GM12878 (cell line): Measurements from ENCODE around the gene ARHGAP44. TPM values are rescaled to one million over a fixed set of nuclear protein-coding genes. Genes with fewer than 3 reads are reported as not detected.

Experiments
- ATAC-seq: fragments of 200-7000 bp; cut with Tn5 transposase; 3 replicates; pipeline ENCODE4 v1.9.1; 2020; ENCODE audit warnings: mild to moderate bottlenecking, moderate library complexity
- BruUV-seq: library from RNA; stranded (reverse); fragments of 400-500 nt; replicated peaks from 2 replicates; lab custom pipeline; 2021; lab: Mats Ljungman, UMichigan
- CTCF ChIA-PET: fragments of 300-600 bp; sonication (Branson Sonifier 250); formaldehyde crosslinking; extraction: SDS; loops from one replicate; lab custom pipeline; 2021; ENCODE audit warnings: inconsistent platforms; lab: Yijun Ruan, JAX
- POLR2A ChIA-PET: fragments of 350-600 bp; formaldehyde crosslinking; extraction: SDS; loops from one replicate; lab custom pipeline; 2021; ENCODE audit warnings: inconsistent platforms; lab: Charles Lee
- RAD21 ChIA-PET: fragments of 300-600 bp; sonication (Branson Sonifier 250); formaldehyde crosslinking; loops from one replicate; lab custom pipeline; 2023; ENCODE audit warnings: antibody characterized with exemption; ENCODE audit not compliant: unreplicated experiment; lab: Charles Lee
- SMC1A ChIA-PET: fragments of 300-600 bp; sonication (Branson Sonifier 250); formaldehyde crosslinking; loops from one replicate; lab custom pipeline; 2023; ENCODE audit not compliant: unreplicated experiment, uncharacterized antibody; lab: Charles Lee
- DNase-seq: peaks from one replicate; pipeline ENCODE4 v3.0.0-alpha.2; 2011; ENCODE audit warnings: low read depth, low spot score
- FAIRE-seq: peaks from 3 replicates; lab custom pipeline; 2011; peaks lifted over from hg19 to GRCh38; lab: Jason Lieb, UNC
- H2AFZ ChIP-seq: 2 replicates; pipeline ENCODE4 v1.6.0; 2011; ENCODE audit warnings: low read depth, low read length, control low read depth; ENCODE audit not compliant: control insufficient read depth
- H3K27ac ChIP-seq: 2 replicates; pipeline ENCODE4 v1.5.1; 2011; ENCODE audit warnings: control low read depth; ENCODE audit not compliant: control insufficient read depth, insufficient read depth
- H3K27me3 ChIP-seq, 2 experiments: replicated peaks in 1 of 2; 2 replicates each; pipeline versions ENCODE4 v1.6.0 to v1.6.1; 2011; ENCODE audit warnings: low read length in 1 of 2; ENCODE audit not compliant: control insufficient read depth in 2 of 2, insufficient read depth in 2 of 2
- H3K36me3 ChIP-seq, 2 experiments: 2 replicates each; pipeline ENCODE4 v1.5.1; 2011; ENCODE audit warnings: low read length in 1 of 2; ENCODE audit not compliant: control insufficient read depth in 2 of 2, insufficient read depth in 2 of 2
- H3K4me1 ChIP-seq: 2 replicates; pipeline ENCODE4 v1.6.1; 2011; ENCODE audit warnings: mild to moderate bottlenecking, low read length, moderate library complexity, mixed read lengths; ENCODE audit not compliant: control insufficient read depth, insufficient read depth
- H3K4me2 ChIP-seq: 2 replicates; pipeline ENCODE4 v1.6.0; 2011; ENCODE audit warnings: control low read depth; ENCODE audit not compliant: control insufficient read depth, insufficient read depth
- H3K4me3 ChIP-seq: fragments of 200-600 bp; sonication (generic); 2 replicates; pipeline ENCODE4 v1.5.1; 2016
- H3K79me2 ChIP-seq: 2 replicates; pipeline ENCODE4 v1.6.0; 2011; ENCODE audit warnings: low read length; ENCODE audit not compliant: control insufficient read depth, insufficient read depth
- H3K9ac ChIP-seq: 2 replicates; pipeline ENCODE4 v1.8.0; 2011; ENCODE audit warnings: low read length, control low read depth, mixed read lengths; ENCODE audit not compliant: control insufficient read depth, insufficient read depth
- H3K9me3 ChIP-seq: replicated peaks from 3 replicates; pipeline ENCODE4 v1.5.1; 2011; ENCODE audit warnings: mild to moderate bottlenecking, low read length; ENCODE audit not compliant: control insufficient read depth, insufficient read depth
- H4K20me1 ChIP-seq: 2 replicates; pipeline ENCODE4 v1.6.0; 2011; ENCODE audit not compliant: control insufficient read depth, insufficient read depth
- CEBPB ChIP-seq, 2 experiments: fragments of 150-350 bp in 1 of 2; IDR thresholded peaks; 2 replicates each; pipeline ENCODE4 v1.6.1; 2012 to 2014; ENCODE audit warnings: low read depth in 2 of 2, low read length in 2 of 2, borderline replicate concordance in 1 of 2, inconsistent platforms in 1 of 2
- DPF2 ChIP-seq: fragments of 450-650 bp; IDR thresholded peaks from 2 replicates; pipeline ENCODE4 v1.6.1; 2017; ENCODE audit warnings: mild to moderate bottlenecking
- ETV6 ChIP-seq, 2 experiments: fragments of 450-650 bp in 1 of 2; IDR thresholded peaks in 1 of 2; conservative IDR thresholded peaks in 1 of 2; 2 replicates each; pipeline ENCODE4 v1.6.1; 2014; ENCODE audit warnings: antibody characterized with exemption in 1 of 2, borderline replicate concordance in 1 of 2, low read depth in 1 of 2, mild to moderate bottlenecking in 1 of 2, moderate library complexity in 1 of 2
- FOXK2 ChIP-seq: fragments of 450-650 bp; IDR thresholded peaks from 2 replicates; pipeline ENCODE4 v1.6.1; 2017; ENCODE audit warnings: mild to moderate bottlenecking, moderate library complexity
- JUND ChIP-seq: IDR thresholded peaks from 2 replicates; pipeline ENCODE4 v1.6.1; 2012; ENCODE audit warnings: low read depth, mild to moderate bottlenecking, low read length, improper control_type of control experiment, moderate library complexity
- KDM1A ChIP-seq: fragments of 200-600 bp; sonication (generic); IDR thresholded peaks from 2 replicates; pipeline ENCODE4 v1.6.1; 2016; ENCODE audit warnings: borderline replicate concordance
- KLF5 ChIP-seq: fragments of 450-650 bp; IDR thresholded peaks from 2 replicates; pipeline ENCODE4 v1.6.1; 2014; ENCODE audit warnings: mild to moderate bottlenecking; ENCODE audit not compliant: partially characterized antibody
- NFYB ChIP-seq: IDR thresholded peaks from 2 replicates; pipeline ENCODE4 v1.6.1; 2011; ENCODE audit warnings: low read depth, mild to moderate bottlenecking, low read length, improper control_type of control experiment, moderate library complexity; ENCODE audit not compliant: insufficient read depth
- RAD51 ChIP-seq: fragments of 450-650 bp; IDR thresholded peaks from 2 replicates; pipeline ENCODE4 v1.6.1; 2016; ENCODE audit warnings: moderate library complexity, mild to moderate bottlenecking, inconsistent platforms
- RCOR1 ChIP-seq: conservative IDR thresholded peaks from 2 replicates; pipeline ENCODE4 v1.6.1; 2012; ENCODE audit warnings: low read depth, low read length, improper control_type of control experiment
- TAF1 ChIP-seq: IDR thresholded peaks from 2 replicates; pipeline ENCODE4 v1.6.1; 2011; ENCODE audit warnings: mild to moderate bottlenecking, low read depth, low read length, borderline replicate concordance
- WRNIP1 ChIP-seq: IDR thresholded peaks from 2 replicates; pipeline ENCODE4 v1.6.1; 2011; ENCODE audit warnings: low read depth, low read length, improper control_type of control experiment, borderline replicate concordance
- ZBED1 ChIP-seq: IDR thresholded peaks from 2 replicates; pipeline ENCODE4 v1.6.1; 2016; ENCODE audit warnings: borderline replicate concordance
- ZNF384 ChIP-seq: IDR thresholded peaks from 2 replicates; pipeline ENCODE4 v1.6.1; 2012; ENCODE audit warnings: low read depth, mild to moderate bottlenecking, low read length, improper control_type of control experiment, borderline replicate concordance
- WGBS: methylation state at CpG from one replicate; pipeline ENCODE4 v1.1.6; 2016; ENCODE audit warnings: low lambda C conversion rate; ENCODE audit not compliant: insufficient replicate concordance, insufficient coverage; ENCODE audit errors: missing lambda C conversion rate; 5-methylcytosine and 5-hydroxymethylcytosine counted together
- in situ Hi-C: fragments of 300-500 bp; cut with MboI; formaldehyde crosslinking; loops from 9 replicates; pipeline ENCODE4 v1.14.3; 2018; ENCODE audit warnings: mixed read lengths
- intact Hi-C: fragments of 100-400 bp; cut with micrococcal nuclease; formaldehyde crosslinking; loops from one replicate; pipeline ENCODE4 v1.14.2; 2022; ENCODE audit not compliant: unreplicated experiment
- polyA plus RNA-seq, 11 experiments: library from polyadenylated mRNA; depleted of rRNA in 4 of 11; unstranded in 6 of 11; stranded (reverse) in 5 of 11; fragments of >200 nt; fragmentation: Nextera tagmentation in 4 of 11; fragmentation: Illumina TruSeq in 1 of 11; extraction: Ambion mirVana in 4 of 11; extraction: Trizol in 1 of 11; gene quantifications; 1 replicate in 1 of 11; 2 replicates in 10 of 11; pipeline versions ENCODE4 v1.2.1 to v1.2.3, GENCODE V29; 2011 to 2016; ENCODE audit warnings: inconsistent platforms in 2 of 11, missing spikeins in 2 of 11, low read depth in 1 of 11
- total RNA-seq, 4 experiments: library from RNA; depleted of rRNA in 3 of 4; stranded (reverse); fragments of >200 nt in 3 of 4; fragmentation: Illumina TruSeq in 1 of 4; extraction: Trizol in 1 of 4; gene quantifications; 2 replicates each; pipeline versions ENCODE4 v1.2.1 to v1.2.3, GENCODE V29; 2013 to 2021
- TF ChIP-seq, protein P1 (sequence below): IDR thresholded peaks from 2 replicates; pipeline ENCODE4 v1.6.1; 2011; ENCODE audit warnings: borderline replicate concordance, low read depth, mild to moderate bottlenecking, moderate library complexity, low read length; ENCODE audit not compliant: insufficient read depth, poor library complexity, severe bottlenecking
- TF ChIP-seq, protein P2 (sequence below): IDR thresholded peaks from 2 replicates; pipeline ENCODE4 v1.6.1; 2012; ENCODE audit warnings: improper control_type of control experiment, low read depth, low read length; ENCODE audit not compliant: insufficient replicate concordance
- TF ChIP-seq, protein P3 (sequence below): IDR thresholded peaks from 2 replicates; pipeline ENCODE4 v1.6.1; 2011; ENCODE audit warnings: low read depth, low read length, improper control_type of control experiment, borderline replicate concordance

The ARHGAP44 gene
- total and polyA plus RNA-seq, 10 of the 15 experiments (the other 5 are each of a cell fraction or from before 2014, with no cell fraction given): 0.11 to 1.2 (median 0.48) TPM

DNA sequence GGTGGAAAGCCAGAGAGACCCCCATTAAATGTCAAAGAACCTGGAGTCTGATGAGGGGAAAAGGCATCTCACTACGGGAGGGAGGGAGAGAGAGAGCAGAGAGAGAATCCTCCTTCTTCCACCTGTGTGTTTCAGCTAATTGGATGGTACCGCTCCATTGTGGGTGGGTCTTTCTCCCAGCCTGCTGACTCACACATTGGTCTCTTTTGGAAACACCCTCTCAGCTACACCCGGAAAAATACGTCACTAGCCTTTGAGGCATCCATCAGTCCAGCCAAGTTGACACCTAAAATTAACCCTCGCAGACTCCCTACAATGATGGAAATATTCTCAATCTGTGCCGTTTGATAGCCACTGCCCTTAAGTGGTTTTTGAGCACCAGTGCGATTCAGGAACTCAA, 128.1 kb downstream of the ARHGAP44 start (continued):
- no peak for TF ChIP-seq DPF2
- no peak for TF ChIP-seq ZNF384
- no peak for TF ChIP-seq KDM1A
- TF ChIP-seq, all 136 proteins: peak for 0

DNA sequence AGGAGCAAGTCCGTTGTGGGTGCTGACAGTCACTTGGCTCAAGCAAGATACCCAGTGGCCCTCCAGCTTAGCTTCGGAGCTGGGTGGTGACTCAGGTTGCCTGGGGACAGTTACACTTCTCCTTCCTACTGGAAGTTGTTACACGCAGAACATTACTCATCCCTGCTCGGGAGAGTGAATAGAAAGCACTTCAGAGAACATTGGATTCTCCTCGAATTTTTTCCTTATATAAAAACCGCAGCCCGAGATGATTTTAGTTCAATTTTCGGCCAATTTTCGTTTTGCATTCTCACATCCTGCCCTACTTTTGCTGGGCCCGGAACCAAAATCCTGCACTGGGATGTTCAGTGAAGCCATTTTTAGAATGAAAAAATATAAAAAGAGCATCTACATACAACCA, 128.8 kb downstream of the ARHGAP44 start:
- Histone ChIP-seq H3K9me3 (no peaks in the 10 kb centered on the region), H3K9ac (no peak overlapping the region), H3K27me3 (no peaks in the 10 kb centered on the region), H4K20me1 (no peaks in the 10 kb centered on the region), H3K27ac (no peak overlapping the region), H3K4me1 (no peaks in the 10 kb centered on the region), H3K4me3 (no peak overlapping the region), H3K4me2 (no peak overlapping the region), H3K79me2 (no peaks in the 10 kb centered on the region), H3K36me3 (no peaks in the 10 kb centered on the region), H2AFZ (no peak overlapping the region)
- no peak for DNase-seq
- WGBS: 61% methylated on average over 10 of the region's 10 CpGs
- SMC1A ChIA-PET: no interaction called here
- CTCF ChIA-PET: no interaction called here
- RAD21 ChIA-PET: no interaction called here
- POLR2A ChIA-PET: no interaction called here
- no TSS peak for BruUV-seq
- in situ Hi-C loops (no loop called here), intact Hi-C loops (no loop called here)
- FAIRE-seq: no peak
- ATAC-seq: no peak
- TF ChIP-seq, protein P1, sequence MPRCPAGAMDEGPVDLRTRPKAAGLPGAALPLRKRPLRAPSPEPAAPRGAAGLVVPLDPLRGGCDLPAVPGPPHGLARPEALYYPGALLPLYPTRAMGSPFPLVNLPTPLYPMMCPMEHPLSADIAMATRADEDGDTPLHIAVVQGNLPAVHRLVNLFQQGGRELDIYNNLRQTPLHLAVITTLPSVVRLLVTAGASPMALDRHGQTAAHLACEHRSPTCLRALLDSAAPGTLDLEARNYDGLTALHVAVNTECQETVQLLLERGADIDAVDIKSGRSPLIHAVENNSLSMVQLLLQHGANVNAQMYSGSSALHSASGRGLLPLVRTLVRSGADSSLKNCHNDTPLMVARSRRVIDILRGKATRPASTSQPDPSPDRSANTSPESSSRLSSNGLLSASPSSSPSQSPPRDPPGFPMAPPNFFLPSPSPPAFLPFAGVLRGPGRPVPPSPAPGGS: no peak
- TF ChIP-seq ZBED1: no peak
- TF ChIP-seq RCOR1: no peak
- TF ChIP-seq WRNIP1: no peak
- TF ChIP-seq FOXK2: no peak
- no peak for TF ChIP-seq JUND
- no peak for TF ChIP-seq NFYB
- TF ChIP-seq, protein P2, sequence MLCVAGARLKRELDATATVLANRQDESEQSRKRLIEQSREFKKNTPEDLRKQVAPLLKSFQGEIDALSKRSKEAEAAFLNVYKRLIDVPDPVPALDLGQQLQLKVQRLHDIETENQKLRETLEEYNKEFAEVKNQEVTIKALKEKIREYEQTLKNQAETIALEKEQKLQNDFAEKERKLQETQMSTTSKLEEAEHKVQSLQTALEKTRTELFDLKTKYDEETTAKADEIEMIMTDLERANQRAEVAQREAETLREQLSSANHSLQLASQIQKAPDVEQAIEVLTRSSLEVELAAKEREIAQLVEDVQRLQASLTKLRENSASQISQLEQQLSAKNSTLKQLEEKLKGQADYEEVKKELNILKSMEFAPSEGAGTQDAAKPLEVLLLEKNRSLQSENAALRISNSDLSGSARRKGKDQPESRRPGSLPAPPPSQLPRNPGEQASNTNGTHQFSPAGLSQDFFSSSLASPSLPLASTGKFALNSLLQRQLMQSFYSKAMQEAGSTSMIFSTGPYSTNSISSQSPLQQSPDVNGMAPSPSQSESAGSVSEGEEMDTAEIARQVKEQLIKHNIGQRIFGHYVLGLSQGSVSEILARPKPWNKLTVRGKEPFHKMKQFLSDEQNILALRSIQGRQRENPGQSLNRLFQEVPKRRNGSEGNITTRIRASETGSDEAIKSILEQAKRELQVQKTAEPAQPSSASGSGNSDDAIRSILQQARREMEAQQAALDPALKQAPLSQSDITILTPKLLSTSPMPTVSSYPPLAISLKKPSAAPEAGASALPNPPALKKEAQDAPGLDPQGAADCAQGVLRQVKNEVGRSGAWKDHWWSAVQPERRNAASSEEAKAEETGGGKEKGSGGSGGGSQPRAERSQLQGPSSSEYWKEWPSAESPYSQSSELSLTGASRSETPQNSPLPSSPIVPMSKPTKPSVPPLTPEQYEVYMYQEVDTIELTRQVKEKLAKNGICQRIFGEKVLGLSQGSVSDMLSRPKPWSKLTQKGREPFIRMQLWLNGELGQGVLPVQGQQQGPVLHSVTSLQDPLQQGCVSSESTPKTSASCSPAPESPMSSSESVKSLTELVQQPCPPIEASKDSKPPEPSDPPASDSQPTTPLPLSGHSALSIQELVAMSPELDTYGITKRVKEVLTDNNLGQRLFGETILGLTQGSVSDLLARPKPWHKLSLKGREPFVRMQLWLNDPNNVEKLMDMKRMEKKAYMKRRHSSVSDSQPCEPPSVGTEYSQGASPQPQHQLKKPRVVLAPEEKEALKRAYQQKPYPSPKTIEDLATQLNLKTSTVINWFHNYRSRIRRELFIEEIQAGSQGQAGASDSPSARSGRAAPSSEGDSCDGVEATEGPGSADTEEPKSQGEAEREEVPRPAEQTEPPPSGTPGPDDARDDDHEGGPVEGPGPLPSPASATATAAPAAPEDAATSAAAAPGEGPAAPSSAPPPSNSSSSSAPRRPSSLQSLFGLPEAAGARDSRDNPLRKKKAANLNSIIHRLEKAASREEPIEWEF: no peak
- TF ChIP-seq RAD51: no peak
- TF ChIP-seq CEBPB (IDR thresholded peaks at IDR 0.05; ENCODE audit: borderline replicate concordance in 1 of 2, low read depth in 2 of 2, low read length in 2 of 2): no peak
- no peak for TF ChIP-seq ETV6 (conservative IDR thresholded peaks at IDR 0.05 in 1 of 2, IDR thresholded peaks at IDR 0.05 in 1 of 2; ENCODE audit: borderline replicate concordance in 1 of 2, low read depth in 1 of 2)
- TF ChIP-seq, protein P3, sequence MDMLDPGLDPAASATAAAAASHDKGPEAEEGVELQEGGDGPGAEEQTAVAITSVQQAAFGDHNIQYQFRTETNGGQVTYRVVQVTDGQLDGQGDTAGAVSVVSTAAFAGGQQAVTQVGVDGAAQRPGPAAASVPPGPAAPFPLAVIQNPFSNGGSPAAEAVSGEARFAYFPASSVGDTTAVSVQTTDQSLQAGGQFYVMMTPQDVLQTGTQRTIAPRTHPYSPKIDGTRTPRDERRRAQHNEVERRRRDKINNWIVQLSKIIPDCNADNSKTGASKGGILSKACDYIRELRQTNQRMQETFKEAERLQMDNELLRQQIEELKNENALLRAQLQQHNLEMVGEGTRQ: no peak
- no peak for TF ChIP-seq KLF5
- TF ChIP-seq TAF1: no peak
